ENCODE results near the gene CATSPER1.

DNA sequence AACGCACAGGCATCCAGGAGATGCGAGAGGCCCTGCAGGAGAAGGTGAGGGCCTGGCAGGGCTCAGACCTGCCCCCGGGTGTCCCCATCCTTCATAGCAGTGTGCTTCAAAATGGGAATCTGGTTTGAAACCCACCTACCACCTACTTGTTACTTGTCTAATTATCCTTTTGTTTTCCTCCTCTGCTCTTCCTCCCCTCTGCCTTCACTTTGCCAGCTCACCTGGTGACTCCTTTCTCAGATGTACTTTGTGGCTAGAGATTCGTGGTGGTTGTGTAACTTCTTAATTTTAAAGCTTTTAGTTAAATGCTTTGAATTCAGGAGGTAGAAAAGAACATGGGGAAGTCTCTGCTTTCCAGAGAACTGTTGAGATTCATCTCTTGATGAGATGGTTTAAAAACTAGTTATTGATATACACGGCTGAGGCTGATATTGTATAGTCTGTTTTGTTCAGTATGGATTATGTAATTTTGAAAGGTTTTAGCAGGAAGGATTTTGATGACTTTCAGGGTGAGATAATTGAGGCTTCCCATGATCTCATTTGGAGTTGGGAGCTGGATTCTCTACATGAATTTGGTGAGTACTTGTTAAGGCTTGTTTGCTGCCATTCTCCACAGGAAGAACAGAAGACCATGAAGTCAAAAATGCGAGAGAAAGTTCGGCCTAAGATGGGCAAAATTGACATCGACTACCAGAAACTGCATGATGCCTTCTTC lies 33.8 kb upstream of the CATSPER1 start:
- TF ChIP-seq, protein P1, sequence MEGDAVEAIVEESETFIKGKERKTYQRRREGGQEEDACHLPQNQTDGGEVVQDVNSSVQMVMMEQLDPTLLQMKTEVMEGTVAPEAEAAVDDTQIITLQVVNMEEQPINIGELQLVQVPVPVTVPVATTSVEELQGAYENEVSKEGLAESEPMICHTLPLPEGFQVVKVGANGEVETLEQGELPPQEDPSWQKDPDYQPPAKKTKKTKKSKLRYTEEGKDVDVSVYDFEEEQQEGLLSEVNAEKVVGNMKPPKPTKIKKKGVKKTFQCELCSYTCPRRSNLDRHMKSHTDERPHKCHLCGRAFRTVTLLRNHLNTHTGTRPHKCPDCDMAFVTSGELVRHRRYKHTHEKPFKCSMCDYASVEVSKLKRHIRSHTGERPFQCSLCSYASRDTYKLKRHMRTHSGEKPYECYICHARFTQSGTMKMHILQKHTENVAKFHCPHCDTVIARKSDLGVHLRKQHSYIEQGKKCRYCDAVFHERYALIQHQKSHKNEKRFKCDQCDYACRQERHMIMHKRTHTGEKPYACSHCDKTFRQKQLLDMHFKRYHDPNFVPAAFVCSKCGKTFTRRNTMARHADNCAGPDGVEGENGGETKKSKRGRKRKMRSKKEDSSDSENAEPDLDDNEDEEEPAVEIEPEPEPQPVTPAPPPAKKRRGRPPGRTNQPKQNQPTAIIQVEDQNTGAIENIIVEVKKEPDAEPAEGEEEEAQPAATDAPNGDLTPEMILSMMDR (IDR thresholded peaks at IDR 0.05 in 8 of 11, conservative IDR thresholded peaks at IDR 0.05 in 3 of 11), result no peak
- no peak for TF ChIP-seq POLR2A (IDR thresholded peaks at IDR 0.05)
